Measurements from ENCODE around the gene ANO2. TPM values are rescaled to one million over a fixed set of nuclear protein-coding genes. Genes with fewer than 3 reads are reported as not detected.
"Not testable (repeated sequence)": the region's sequence is repeated elsewhere in the genome, so short reads cannot be mapped to it uniquely, and the experiment has no call there.

ANO2 gene
- total RNA-seq, 1 experiment from 2014 or later, result 2.9 TPM

DNA sequence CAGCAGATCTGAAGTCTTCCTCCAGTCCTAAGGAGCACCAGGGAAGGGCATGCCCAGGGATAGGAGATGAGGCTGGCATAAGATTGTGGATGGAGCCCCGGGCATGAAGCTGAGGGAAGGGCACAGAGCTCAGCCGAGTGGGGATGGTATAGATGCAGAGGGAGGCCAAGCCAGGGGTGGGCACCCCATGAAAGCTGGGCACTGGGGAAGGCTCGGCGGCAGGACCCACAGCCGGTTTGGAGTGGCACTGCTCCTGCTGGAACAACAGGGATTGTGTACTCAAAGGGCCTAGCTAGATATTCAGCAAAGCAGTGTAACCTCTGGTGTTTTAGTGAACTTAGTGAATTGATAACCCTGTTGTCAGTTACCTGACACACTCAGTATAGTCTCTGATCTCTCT lies 396.0 kb downstream of the ANO2 start:
- no peak for DNase-seq (ENCODE audit: low read depth)

- DNase-seq (ENCODE audit: low read depth), result peak; percentile 70
These were observed 396.7 kb downstream of the ANO2 start for GRCh38 chr12:5548152-5548943.

DNA sequence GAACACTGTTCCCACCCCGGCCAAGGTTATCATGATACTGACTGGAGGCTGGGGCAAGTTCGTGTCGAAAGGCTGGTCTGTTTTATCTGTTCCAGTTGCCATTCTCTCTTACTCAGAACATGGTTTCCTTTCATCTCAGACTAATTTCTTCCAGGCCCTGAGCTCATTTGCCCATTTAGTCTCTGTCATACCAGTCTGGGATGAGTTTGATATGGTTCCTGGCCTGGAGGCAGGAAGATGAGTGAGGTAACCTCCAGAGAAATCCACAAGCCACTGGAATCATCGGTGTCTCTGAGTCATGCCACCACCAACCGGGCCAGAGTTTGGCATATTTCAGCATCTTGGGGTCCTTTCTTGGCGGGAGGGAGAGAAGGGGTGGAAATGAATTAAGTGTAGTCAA lies 398.4 kb downstream of the ANO2 start:
- DNase-seq (ENCODE audit: low read depth), result peak; percentile 97

DNA sequence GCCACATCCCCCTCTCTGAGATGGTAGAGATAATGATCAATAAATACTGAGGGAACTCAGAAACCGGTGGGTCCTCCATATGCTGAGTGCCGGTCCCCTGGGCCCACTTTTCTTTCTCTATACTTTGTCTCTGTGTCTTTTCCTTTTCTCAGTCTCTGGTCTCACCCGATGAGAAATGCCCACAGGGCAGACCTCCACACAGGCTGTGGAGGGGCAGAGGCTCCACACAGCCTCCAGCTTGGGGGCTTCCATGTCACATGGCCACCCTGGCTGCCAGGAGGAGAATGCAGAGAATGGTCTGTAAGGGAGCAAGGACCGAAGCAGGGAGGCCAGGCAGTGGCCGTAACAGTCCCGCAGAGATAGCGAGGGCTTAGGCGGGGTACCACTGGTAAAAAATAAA lies 407.3 kb downstream of the ANO2 start:
- no peak for DNase-seq (ENCODE audit: low read depth)

DNA sequence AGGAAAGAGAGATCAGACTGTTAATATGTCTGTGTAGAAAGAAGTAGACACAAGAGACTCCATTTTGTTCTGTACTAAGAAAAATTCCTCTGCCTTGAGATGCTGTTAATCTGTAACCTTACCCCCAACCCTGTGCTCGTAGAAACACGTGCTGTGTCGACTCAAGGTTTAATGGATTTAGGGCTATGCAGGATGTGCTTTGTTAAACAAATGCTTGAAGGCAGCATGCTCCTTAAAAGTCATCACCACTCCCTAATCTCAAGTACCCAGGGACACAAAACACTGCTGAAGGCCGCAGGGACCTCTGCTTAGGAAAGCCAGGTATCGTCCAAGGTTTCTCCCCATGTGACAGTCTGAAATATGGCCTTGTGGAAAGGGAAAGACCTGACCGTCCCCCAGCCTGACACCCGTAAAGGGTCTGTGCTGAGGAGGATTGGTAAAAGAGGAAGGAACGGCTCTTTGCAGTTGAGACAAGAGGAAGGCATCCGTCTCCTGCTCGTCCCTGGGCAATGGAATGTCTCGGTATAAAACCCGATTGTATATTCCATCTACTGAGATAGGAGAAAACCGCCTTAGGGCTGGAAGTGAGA lies 407.9 kb downstream of the ANO2 start:
- DNase-seq (ENCODE audit: low read depth), result not testable (repeated sequence)

DNA sequence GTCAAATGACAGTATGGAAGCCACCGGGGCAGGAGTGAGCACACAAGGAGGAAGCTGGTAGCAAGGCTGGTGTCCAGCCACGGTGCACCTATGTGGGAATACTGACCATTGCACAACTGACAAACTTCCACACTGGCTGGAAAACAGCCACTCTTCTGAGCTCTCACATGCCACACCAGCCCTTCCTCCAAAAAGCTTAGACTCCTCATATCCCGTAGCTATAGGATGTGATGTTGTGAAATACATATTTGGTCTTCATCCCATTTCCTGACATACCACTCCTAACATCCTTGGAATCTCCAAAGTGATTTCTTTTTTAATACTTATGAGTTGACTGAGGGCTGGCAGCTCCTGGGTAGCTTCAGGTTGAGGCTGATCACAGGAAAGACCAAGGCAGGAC lies 409.5 kb downstream of the ANO2 start:
- no peak for DNase-seq (ENCODE audit: low read depth)

DNA sequence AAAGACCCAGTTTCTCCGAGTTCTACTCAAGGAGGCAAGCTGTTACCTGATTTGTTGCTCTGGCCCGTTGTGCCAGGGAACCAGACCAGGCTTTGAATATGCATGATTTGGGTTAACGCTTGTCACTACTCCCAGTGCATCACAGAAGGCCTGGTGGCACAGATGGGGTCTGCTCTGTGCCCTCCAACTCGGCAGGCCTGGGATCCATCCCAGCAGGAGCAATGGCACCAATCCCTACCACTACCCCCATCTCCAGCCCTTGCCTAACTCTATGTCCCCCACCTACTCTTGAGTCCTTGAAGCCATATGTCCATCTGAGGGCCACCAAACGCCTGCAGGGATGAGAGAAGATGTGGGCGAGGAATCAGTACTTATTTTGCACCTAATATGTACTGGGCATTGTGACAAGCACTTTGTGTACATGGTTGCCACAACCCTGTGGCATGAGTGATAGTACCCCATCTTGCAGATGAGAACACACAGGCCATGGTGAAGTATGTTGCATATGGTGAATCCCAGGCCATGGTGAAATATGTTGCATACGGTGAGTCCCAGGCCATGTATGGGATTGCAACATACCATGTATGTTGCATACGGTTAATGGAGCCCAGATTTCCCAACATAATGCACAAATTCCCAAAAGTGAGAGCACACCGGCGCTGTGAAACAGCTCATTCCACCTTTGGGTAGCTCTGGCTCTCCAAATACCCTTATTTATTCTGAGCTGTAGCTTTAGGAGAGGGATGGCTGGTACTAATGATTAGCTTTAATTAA lies 410.4 kb downstream of the ANO2 start:
- DNase-seq (ENCODE audit: low read depth), result no peak

GRCh38 chr12:5533368-5533767 lies 411.7 kb downstream of the ANO2 start:
- no peak for DNase-seq (ENCODE audit: low read depth)

DNA sequence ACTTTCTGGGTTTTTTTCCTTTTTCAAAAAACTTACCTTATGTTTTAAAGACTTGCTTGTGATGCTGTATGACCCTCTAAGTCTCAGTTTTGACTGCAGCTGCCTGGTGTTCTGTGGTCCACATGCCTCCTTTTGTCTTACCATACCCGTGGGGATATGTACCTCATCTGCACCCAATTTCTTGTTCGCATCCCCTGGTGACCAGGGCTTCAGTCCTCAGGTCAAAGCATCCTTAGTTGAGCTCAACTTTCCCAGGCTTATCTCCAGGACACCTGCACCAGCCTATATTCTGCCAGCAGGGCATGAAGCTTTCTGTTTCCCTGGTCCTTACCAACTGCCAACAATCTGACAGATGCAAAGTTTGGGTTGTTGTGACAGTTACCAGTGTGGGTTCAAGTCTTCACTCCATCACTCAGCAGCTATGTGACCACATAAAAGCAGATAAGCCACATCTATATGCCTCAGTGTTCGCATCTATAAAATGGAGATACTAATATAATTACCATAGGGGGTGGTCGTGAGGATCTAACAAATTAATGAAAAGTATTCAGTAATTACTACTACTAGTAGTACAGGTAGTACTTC lies 419.2 kb downstream of the ANO2 start:
- no peak for DNase-seq (ENCODE audit: low read depth)

DNA sequence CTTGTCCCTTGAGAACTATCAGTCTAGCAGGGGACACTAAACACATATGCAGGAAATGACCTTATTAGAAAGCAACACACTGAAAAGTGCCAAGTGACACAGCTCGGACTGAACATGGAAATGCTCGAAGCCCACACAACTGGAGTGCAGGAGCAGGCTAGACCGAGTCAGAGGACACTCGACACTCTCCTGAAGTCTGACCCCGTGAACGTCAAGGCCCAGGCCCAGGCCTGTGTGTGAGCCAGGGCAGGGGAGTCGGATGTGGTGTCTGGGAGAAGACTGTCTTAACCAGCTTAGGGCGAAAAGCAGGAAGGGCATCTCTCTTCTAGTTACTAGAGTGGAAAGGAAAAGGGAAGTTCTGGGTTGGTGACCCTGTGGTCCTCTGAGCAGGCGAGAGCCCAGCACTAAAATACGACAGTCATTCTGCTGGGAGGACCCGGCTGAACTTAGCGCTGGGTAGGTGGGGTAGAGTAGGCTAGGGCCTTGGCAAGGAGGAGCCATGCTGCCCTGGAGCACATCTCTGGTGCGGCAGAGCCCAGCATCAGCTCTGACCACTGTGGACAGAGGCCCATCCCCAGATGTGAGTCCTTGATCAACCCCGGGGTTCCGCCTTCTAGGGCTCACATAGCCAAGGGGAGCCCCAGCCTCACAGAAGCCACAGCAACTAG lies 420.2 kb downstream of the ANO2 start:
- no peak for DNase-seq (ENCODE audit: low read depth)

DNA sequence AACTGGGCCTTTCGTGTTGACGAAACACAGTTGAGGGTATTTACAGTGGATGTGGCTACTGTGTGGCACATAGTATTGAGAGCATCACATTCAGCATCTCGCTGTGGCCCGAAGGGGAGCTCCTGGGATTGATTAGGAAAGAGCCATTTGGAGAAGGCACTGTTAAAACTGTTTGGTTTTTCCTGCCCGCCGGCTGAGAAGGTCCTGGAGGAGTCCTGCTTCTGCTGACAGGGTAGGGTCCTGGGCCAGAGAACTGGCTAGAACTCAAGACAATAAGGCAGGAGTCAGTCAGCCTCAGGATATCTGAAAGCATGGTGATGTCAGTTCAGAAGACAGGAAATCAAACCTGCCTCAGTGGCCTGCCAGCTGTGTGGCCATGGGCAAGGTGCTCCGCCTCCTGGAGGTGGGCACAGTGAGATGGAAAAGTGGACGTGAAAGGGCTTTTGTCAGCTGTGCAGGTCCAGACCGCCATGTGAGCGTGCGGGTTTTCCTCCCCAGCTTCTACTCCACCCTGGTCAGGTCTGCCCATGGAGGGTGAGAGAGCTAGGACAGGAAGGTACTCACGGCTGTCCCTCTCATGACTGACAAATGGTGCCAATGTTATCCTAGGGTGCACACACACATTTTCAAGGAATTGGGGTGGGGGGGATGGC lies 420.8 kb downstream of the ANO2 start:
- no peak for DNase-seq (ENCODE audit: low read depth)

GRCh38 chr12:5523396-5524115 lies 421.5 kb downstream of the ANO2 start:
- DNase-seq (ENCODE audit: low read depth), result no peak

DNA sequence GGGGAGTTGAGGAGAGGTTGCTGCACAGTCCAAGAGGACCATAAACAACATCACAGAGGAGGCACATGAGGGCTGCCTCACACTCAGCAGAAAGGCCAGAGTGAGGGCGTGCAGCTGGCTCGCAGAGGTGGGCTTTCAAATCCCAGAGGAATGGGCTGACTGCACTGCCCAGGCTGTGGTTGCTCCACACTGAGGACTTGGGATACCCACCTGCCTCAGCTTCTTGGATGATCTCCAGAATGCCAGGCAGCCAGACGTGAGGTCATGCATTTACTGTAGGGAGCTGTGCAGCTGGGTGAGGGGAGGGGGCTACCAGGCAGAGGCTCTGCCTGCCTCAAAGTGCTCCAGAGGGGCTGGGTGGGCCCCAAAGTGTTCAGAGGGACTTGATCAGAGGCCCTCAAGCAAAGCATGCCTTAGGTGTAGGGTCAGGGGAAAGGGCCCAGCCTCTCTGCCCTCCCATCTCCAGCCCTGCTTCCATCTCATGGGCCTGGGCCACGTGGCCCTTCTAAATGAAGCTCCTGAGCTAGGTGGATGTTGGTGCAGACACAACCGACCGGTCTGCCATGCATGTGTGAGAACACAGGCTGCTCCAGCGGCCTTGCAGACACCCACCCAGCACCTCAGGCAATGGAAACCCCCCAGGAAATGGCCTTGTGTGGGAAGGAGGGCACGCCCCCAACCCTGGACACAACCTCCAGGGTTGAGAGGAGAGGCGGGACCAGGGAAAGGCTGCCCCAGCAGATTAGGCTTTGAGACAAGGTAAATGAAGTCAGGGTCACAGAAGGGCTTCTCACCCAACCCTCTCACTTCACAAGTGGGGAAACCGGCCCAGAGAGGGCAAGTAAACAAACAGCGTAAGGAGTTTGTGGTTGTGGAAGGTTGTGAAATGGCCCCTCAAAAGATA lies 422.4 kb downstream of the ANO2 start:
- DNase-seq (ENCODE audit: low read depth), result no peak

GRCh38 chr12:5521456-5522325 lies 423.4 kb downstream of the ANO2 start:
- no peak for DNase-seq (ENCODE audit: low read depth)

DNA sequence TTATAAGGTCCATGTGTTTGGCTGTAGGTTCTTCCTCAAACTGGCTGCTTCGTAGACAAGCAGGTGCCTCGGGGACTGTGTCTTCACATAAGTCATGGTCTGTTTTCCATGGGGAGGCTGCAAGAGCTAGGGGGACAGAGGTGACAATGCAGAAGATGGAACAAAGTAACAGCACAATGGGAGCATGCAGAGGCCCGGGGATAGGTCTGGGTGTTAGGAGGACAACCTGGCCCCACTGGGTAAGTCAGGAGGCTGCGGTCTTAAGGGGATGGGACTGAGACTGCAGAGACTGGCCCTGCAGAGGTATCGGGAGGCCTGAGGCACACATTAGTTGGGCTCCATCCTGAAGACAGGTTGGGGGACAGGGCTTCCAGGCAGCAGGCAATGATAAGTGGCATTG lies 424.2 kb downstream of the ANO2 start:
- DNase-seq (ENCODE audit: low read depth), result no peak

- DNase-seq (ENCODE audit: low read depth), result no peak
These were observed 425.0 kb downstream of the ANO2 start for GRCh38 chr12:5520037-5520436.

DNA sequence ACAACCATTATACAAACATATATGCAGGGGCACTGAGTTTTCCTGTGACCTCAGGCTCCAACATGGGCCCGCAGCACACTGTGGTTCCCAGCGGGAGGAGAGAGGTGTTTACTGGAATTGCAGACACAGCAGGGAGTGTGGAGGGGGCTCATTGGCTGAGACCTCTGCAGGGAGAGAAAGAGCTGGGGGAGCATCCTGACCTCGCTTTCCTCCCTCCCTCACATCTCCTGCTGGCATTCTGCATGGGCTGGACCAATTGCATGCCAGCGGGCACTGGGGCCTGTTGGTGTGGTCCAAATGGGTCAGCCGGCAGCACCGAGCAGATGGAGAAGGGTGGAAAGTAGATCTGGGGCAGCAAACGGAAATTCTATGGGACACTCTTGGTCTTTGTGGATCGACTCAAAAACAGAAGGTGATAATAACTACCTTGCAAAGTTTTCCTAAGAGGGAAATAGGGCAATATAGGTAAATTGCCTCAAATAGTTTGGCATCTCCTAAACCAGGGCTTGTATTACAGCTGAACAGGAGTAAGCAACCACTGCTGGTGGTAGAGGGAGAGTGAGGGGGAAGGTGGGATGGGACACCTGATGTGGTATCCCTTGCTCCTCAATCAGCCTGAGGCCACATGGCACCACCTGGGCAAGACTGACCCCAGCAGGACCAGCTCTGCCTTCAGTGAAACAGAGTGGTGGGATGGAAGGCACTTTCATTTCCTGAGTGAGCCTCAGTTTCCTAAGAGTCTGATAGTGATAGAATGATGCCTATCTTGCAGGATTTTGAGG lies 426.3 kb downstream of the ANO2 start:
- no peak for DNase-seq (ENCODE audit: low read depth)

Data from RPMI7951 (cell line).